GM23338 (cell line): Measurements from ENCODE around the gene NYAP2. TPM values are rescaled to one million over a fixed set of nuclear protein-coding genes. Genes with fewer than 3 reads are reported as not detected.

ENCODE experiments used
- ATAC-seq: fragments of 200-7000 bp; cut with Tn5 transposase; 3 replicates; pipeline ENCODE4 v1.9.1; 2020
- DNase-seq: peaks from one replicate; pipeline ENCODE4 v3.0.0-alpha.2; 2015; ENCODE audit warnings: low spot score
- H2AFZ ChIP-seq: fragments of 200-600 bp; sonication (generic); 2 replicates; pipeline ENCODE4 v1.8.0; 2016; ENCODE audit warnings: antibody characterized with exemption, mild to moderate bottlenecking, moderate library complexity
- H3F3A ChIP-seq: fragments of 200-600 bp; sonication (generic); replicated peaks from 2 replicates; pipeline ENCODE4 v1.8.0; 2017; ENCODE audit warnings: antibody characterized with exemption, mixed run types, low read depth
- H3K27ac ChIP-seq: fragments of 200-600 bp; sonication (generic); 2 replicates; pipeline ENCODE4 v1.6.1; 2016; ENCODE audit warnings: low read depth
- H3K27me3 ChIP-seq: fragments of 200-600 bp; sonication (generic); 2 replicates; pipeline ENCODE4 v1.8.0; 2016; ENCODE audit warnings: mild to moderate bottlenecking, mixed run types, moderate library complexity; ENCODE audit not compliant: insufficient read depth
- H3K36me3 ChIP-seq: fragments of 200-600 bp; sonication (generic); 2 replicates; pipeline ENCODE4 v1.8.0; 2016; ENCODE audit warnings: mild to moderate bottlenecking; ENCODE audit not compliant: insufficient read depth
- H3K4me1 ChIP-seq: fragments of 200-600 bp; sonication (generic); 2 replicates; pipeline ENCODE4 v1.8.0; 2016; ENCODE audit warnings: mild to moderate bottlenecking, moderate library complexity; ENCODE audit not compliant: insufficient read depth
- H3K4me2 ChIP-seq: fragments of 200-600 bp; sonication (generic); 2 replicates; pipeline ENCODE4 v1.7.1; 2017; ENCODE audit warnings: mixed run types
- H3K4me3 ChIP-seq: fragments of 200-600 bp; sonication (generic); 2 replicates; pipeline ENCODE4 v1.6.1; 2016; ENCODE audit warnings: mixed run types
- H3K79me2 ChIP-seq: fragments of 200-600 bp; sonication (generic); replicated peaks from 2 replicates; pipeline ENCODE4 v1.8.0; 2017; ENCODE audit warnings: mild to moderate bottlenecking; ENCODE audit not compliant: insufficient read depth
- H3K9me2 ChIP-seq: fragments of 200-600 bp; sonication (generic); 2 replicates; pipeline ENCODE4 v1.8.0; 2017; ENCODE audit not compliant: insufficient read depth
- H4K20me1 ChIP-seq: fragments of 200-600 bp; sonication (generic); replicated peaks from 2 replicates; pipeline ENCODE4 v1.8.0; 2017; ENCODE audit warnings: mild to moderate bottlenecking; ENCODE audit not compliant: insufficient read depth
- H3K27ac Mint-ChIP-seq: 2 replicates; pipeline ENCODE4 v1.8.0; 2020; ENCODE audit warnings: inconsistent platforms, mild to moderate bottlenecking, moderate library complexity, mixed read lengths
- H3K27me3 Mint-ChIP-seq: 3 replicates; pipeline ENCODE4 v1.8.0; 2022; ENCODE audit warnings: low read depth, mild to moderate bottlenecking, moderate library complexity, mixed read lengths, inconsistent platforms; ENCODE audit not compliant: insufficient read depth, poor library complexity
- H3K36me3 Mint-ChIP-seq: 3 replicates; pipeline ENCODE4 v1.8.0; 2021; ENCODE audit warnings: low read depth, mild to moderate bottlenecking, inconsistent platforms, moderate library complexity, mixed read lengths
- H3K4me1 Mint-ChIP-seq: 3 replicates; pipeline ENCODE4 v1.8.0; 2020; ENCODE audit warnings: mild to moderate bottlenecking, inconsistent platforms, mixed read lengths
- H3K4me3 Mint-ChIP-seq: 3 replicates; pipeline ENCODE4 v1.8.0; 2021; ENCODE audit warnings: moderate library complexity, mild to moderate bottlenecking, inconsistent platforms, mixed read lengths
- H3K9me3 Mint-ChIP-seq: 3 replicates; pipeline ENCODE4 v1.8.0; 2020; ENCODE audit warnings: moderate library complexity, mild to moderate bottlenecking, inconsistent platforms, mixed read lengths
- CREB1 ChIP-seq: fragments of 250-450 bp; sonication (Bioruptor Pico); IDR thresholded peaks from 2 replicates; pipeline ENCODE4 v1.5.0; 2020; ENCODE audit warnings: low read depth, mild to moderate bottlenecking, moderate library complexity
- EZH2 ChIP-seq: fragments of 200-600 bp; sonication (generic); IDR thresholded peaks from one replicate; pipeline ENCODE4 v1.8.0; 2017; ENCODE audit warnings: antibody characterized with exemption, mild to moderate bottlenecking, low read depth; ENCODE audit not compliant: unreplicated experiment
- EZH2phosphoT487 ChIP-seq: fragments of 200-600 bp; sonication (generic); IDR thresholded peaks from one replicate; pipeline ENCODE4 v1.8.1; 2018; ENCODE audit warnings: antibody characterized with exemption; ENCODE audit not compliant: unreplicated experiment
- JUNB ChIP-seq: IDR thresholded peaks from one replicate; pipeline ENCODE4 v1.6.1; 2016; ENCODE audit warnings: antibody characterized with exemption; ENCODE audit not compliant: unreplicated experiment
- NANOG ChIP-seq: IDR thresholded peaks from 2 replicates; pipeline ENCODE4 v1.6.1; 2016; ENCODE audit warnings: antibody characterized with exemption, borderline replicate concordance
- POLR2AphosphoS5 ChIP-seq: IDR thresholded peaks from 2 replicates; pipeline ENCODE4 v1.6.1; 2016; ENCODE audit warnings: antibody characterized with exemption, low read depth
- STAT1 ChIP-seq: IDR thresholded peaks from one replicate; pipeline ENCODE4 v1.6.1; 2016; ENCODE audit warnings: antibody characterized with exemption; ENCODE audit not compliant: unreplicated experiment
- ZNF114 ChIP-seq: fragments of 250-450 bp; sonication (Bioruptor Pico); IDR thresholded peaks from 2 replicates; pipeline ENCODE4 v1.5.0; 2020; ENCODE audit warnings: mild to moderate bottlenecking, moderate library complexity
- ZNF331 ChIP-seq: fragments of 250-450 bp; sonication (Bioruptor Pico); IDR thresholded peaks from 2 replicates; pipeline ENCODE4 v1.5.0; 2020; ENCODE audit warnings: low read depth, mild to moderate bottlenecking, moderate library complexity
- polyA plus RNA-seq: library from polyadenylated mRNA; unstranded; fragments of >200 nt; fragmentation: Nextera tagmentation; extraction: Ambion mirVana; gene quantifications from 2 replicates; pipeline ENCODE4 v1.2.1, GENCODE V29; 2016
- total RNA-seq: library from RNA; depleted of rRNA; stranded (reverse); fragments of >200 nt; shearing (Covaris generic); gene quantifications from 2 replicates; pipeline ENCODE4 v1.2.3, GENCODE V29; 2014
- TF ChIP-seq, protein P1 (sequence below): IDR thresholded peaks from 2 replicates; pipeline ENCODE4 v1.6.1; 2016; ENCODE audit warnings: antibody characterized with exemption
- TF ChIP-seq, protein P2 (sequence below), 2 experiments: fragments of 200-600 bp in 1 of 2; sonication (generic) in 1 of 2; conservative IDR thresholded peaks; 2 replicates each; pipeline versions ENCODE4 v1.5.1 to v1.6.1; 2016 to 2017; ENCODE audit warnings: antibody characterized with exemption in 2 of 2, low read depth in 2 of 2, mild to moderate bottlenecking in 2 of 2, moderate library complexity in 1 of 2
- TF ChIP-seq, protein P3 (sequence below): fragments of 250-450 bp; sonication (Bioruptor Pico); IDR thresholded peaks from 2 replicates; pipeline ENCODE4 v1.5.0; 2020; ENCODE audit warnings: mild to moderate bottlenecking, moderate library complexity
- TF ChIP-seq, protein P4 (sequence below): IDR thresholded peaks from one replicate; pipeline ENCODE4 v1.6.1; 2018; ENCODE audit warnings: antibody characterized with exemption; ENCODE audit not compliant: unreplicated experiment

NYAP2 gene
- total and polyA plus RNA-seq, 2 experiments from 2014 or later = not detected

DNA sequence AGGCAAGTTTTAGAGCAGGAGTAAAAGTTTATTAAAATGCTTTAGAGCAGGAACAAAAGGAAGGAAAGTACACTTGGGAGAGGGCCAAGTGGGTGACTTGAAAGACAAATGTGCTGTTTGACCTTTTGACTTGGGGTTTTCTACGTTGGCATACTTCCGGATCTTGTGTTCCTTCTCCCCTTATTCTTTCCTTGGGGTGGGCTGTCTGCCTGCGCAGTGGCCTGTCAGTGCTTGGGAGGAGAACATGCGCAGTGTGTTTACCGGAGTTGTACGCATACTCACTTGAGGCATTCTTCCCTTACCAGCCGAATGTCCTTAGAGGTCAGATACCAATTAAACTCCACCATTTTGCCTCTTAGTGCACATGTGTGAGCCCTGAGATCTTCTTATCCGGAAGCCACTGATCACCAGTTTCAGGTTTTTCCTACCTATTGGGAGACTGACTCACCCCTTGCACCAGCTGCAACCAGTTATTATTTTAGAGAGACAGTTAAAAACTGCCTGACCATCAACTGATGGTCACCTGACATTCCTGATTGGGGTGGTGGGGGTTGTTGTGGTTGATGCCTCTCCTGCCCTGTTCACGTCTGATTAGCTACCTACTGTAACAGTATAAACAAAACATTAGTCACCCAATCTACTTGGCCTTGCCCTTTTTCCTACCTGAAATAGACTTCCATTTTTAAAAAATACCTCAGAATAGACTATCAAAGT is 67.5 kb downstream of the NYAP2 start:
- Histone ChIP-seq H4K20me1 (no peaks in the 10 kb centered on the region), H3K4me2 (peak overlapping the region; percentile 2; the same call in 1 of the 2 replicates), H3K9me2 (peaks cover 15% of the 10 kb centered on the region; the same call in 1 of the 2 replicates), H3K4me1 (peaks cover 19% of the 10 kb centered on the region), H3K79me2 (no peaks in the 10 kb centered on the region), H2AFZ (peak overlapping the region; percentile 52; the same call in 1 of the 2 replicates), H3K27ac (no peak overlapping the region), H3K36me3 (no peaks in the 10 kb centered on the region), H3K4me3 (no peak overlapping the region), H3K27me3 (no peaks in the 10 kb centered on the region; the same call in 1 of the 2 replicates), H3F3A (no peaks in the 10 kb centered on the region)
- Mint-ChIP-seq H3K27me3 (no peaks in the 10 kb centered on the region), H3K9me3 (peaks cover 8% of the 10 kb centered on the region; the same call in 2 of the 3 replicates), H3K27ac (no peak overlapping the region), H3K4me1 (peaks cover 32% of the 10 kb centered on the region), H3K36me3 (peaks cover 9% of the 10 kb centered on the region; the same call in 2 of the 3 replicates), H3K4me3 (no peak overlapping the region)
- ATAC-seq = no peak
- TF ChIP-seq STAT1 (no peak), EZH2phosphoT487 (no peak), NANOG (no peak), EZH2 (no peak), JUNB (no peak), POLR2AphosphoS5 (no peak), ZNF114 (CRISPR knock-in tag) (no peak), ZNF331 (CRISPR knock-in tag) (no peak), CREB1 (no peak)
- TF ChIP-seq, protein P1, sequence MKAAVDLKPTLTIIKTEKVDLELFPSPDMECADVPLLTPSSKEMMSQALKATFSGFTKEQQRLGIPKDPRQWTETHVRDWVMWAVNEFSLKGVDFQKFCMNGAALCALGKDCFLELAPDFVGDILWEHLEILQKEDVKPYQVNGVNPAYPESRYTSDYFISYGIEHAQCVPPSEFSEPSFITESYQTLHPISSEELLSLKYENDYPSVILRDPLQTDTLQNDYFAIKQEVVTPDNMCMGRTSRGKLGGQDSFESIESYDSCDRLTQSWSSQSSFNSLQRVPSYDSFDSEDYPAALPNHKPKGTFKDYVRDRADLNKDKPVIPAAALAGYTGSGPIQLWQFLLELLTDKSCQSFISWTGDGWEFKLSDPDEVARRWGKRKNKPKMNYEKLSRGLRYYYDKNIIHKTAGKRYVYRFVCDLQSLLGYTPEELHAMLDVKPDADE = no peak
- TF ChIP-seq, protein P2, sequence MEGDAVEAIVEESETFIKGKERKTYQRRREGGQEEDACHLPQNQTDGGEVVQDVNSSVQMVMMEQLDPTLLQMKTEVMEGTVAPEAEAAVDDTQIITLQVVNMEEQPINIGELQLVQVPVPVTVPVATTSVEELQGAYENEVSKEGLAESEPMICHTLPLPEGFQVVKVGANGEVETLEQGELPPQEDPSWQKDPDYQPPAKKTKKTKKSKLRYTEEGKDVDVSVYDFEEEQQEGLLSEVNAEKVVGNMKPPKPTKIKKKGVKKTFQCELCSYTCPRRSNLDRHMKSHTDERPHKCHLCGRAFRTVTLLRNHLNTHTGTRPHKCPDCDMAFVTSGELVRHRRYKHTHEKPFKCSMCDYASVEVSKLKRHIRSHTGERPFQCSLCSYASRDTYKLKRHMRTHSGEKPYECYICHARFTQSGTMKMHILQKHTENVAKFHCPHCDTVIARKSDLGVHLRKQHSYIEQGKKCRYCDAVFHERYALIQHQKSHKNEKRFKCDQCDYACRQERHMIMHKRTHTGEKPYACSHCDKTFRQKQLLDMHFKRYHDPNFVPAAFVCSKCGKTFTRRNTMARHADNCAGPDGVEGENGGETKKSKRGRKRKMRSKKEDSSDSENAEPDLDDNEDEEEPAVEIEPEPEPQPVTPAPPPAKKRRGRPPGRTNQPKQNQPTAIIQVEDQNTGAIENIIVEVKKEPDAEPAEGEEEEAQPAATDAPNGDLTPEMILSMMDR (conservative IDR thresholded peaks at IDR 0.05; ENCODE audit: low read depth in 2 of 2) = no peak
- TF ChIP-seq, protein P3, sequence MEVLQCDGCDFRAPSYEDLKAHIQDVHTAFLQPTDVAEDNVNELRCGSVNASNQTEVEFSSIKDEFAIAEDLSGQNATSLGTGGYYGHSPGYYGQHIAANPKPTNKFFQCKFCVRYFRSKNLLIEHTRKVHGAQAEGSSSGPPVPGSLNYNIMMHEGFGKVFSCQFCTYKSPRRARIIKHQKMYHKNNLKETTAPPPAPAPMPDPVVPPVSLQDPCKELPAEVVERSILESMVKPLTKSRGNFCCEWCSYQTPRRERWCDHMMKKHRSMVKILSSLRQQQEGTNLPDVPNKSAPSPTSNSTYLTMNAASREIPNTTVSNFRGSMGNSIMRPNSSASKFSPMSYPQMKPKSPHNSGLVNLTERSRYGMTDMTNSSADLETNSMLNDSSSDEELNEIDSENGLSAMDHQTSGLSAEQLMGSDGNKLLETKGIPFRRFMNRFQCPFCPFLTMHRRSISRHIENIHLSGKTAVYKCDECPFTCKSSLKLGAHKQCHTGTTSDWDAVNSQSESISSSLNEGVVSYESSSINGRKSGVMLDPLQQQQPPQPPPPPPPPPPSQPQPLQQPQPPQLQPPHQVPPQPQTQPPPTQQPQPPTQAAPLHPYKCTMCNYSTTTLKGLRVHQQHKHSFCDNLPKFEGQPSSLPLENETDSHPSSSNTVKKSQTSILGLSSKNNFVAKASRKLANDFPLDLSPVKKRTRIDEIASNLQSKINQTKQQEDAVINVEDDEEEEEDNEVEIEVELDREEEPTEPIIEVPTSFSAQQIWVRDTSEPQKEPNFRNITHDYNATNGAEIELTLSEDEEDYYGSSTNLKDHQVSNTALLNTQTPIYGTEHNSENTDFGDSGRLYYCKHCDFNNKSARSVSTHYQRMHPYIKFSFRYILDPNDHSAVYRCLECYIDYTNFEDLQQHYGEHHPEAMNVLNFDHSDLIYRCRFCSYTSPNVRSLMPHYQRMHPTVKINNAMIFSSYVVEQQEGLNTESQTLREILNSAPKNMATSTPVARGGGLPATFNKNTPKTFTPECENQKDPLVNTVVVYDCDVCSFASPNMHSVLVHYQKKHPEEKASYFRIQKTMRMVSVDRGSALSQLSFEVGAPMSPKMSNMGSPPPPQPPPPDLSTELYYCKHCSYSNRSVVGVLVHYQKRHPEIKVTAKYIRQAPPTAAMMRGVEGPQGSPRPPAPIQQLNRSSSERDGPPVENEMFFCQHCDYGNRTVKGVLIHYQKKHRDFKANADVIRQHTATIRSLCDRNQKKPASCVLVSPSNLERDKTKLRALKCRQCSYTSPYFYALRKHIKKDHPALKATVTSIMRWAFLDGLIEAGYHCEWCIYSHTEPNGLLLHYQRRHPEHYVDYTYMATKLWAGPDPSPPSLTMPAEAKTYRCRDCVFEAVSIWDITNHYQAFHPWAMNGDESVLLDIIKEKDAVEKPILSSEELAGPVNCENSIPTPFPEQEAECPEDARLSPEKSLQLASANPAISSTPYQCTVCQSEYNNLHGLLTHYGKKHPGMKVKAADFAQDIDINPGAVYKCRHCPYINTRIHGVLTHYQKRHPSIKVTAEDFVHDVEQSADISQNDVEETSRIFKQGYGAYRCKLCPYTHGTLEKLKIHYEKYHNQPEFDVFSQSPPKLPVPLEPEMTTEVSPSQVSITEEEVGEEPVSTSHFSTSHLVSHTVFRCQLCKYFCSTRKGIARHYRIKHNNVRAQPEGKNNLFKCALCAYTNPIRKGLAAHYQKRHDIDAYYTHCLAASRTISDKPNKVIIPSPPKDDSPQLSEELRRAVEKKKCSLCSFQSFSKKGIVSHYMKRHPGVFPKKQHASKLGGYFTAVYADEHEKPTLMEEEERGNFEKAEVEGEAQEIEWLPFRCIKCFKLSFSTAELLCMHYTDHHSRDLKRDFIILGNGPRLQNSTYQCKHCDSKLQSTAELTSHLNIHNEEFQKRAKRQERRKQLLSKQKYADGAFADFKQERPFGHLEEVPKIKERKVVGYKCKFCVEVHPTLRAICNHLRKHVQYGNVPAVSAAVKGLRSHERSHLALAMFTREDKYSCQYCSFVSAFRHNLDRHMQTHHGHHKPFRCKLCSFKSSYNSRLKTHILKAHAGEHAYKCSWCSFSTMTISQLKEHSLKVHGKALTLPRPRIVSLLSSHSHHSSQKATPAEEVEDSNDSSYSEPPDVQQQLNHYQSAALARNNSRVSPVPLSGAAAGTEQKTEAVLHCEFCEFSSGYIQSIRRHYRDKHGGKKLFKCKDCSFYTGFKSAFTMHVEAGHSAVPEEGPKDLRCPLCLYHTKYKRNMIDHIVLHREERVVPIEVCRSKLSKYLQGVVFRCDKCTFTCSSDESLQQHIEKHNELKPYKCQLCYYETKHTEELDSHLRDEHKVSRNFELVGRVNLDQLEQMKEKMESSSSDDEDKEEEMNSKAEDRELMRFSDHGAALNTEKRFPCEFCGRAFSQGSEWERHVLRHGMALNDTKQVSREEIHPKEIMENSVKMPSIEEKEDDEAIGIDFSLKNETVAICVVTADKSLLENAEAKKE (CRISPR knock-in tag) = no peak
- TF ChIP-seq, protein P4, sequence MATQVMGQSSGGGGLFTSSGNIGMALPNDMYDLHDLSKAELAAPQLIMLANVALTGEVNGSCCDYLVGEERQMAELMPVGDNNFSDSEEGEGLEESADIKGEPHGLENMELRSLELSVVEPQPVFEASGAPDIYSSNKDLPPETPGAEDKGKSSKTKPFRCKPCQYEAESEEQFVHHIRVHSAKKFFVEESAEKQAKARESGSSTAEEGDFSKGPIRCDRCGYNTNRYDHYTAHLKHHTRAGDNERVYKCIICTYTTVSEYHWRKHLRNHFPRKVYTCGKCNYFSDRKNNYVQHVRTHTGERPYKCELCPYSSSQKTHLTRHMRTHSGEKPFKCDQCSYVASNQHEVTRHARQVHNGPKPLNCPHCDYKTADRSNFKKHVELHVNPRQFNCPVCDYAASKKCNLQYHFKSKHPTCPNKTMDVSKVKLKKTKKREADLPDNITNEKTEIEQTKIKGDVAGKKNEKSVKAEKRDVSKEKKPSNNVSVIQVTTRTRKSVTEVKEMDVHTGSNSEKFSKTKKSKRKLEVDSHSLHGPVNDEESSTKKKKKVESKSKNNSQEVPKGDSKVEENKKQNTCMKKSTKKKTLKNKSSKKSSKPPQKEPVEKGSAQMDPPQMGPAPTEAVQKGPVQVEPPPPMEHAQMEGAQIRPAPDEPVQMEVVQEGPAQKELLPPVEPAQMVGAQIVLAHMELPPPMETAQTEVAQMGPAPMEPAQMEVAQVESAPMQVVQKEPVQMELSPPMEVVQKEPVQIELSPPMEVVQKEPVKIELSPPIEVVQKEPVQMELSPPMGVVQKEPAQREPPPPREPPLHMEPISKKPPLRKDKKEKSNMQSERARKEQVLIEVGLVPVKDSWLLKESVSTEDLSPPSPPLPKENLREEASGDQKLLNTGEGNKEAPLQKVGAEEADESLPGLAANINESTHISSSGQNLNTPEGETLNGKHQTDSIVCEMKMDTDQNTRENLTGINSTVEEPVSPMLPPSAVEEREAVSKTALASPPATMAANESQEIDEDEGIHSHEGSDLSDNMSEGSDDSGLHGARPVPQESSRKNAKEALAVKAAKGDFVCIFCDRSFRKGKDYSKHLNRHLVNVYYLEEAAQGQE = no peak
- no peak for DNase-seq
